Esophagus squamous epithelium (tissue), 5 donors: ENCODE results near the gene BIRC7. TPM values are rescaled to one million over a fixed set of nuclear protein-coding genes. Genes with fewer than 3 reads are reported as not detected.

Source experiments
- DNase-seq: peaks from one replicate; lab custom pipeline; 2025; lab: John Stamatoyannopoulos, UW
- H3K27ac ChIP-seq, 4 donors: fragments of 200-600 bp; sonication (generic); one replicate each; pipeline ENCODE4 v1.5.1; 2016 to 2019; ENCODE audit warnings: mild to moderate bottlenecking in 1 of 4
- H3K27me3 ChIP-seq, 4 donors: fragments of 200-600 bp; sonication (generic); 1 replicate in 3 of 4; 2 replicates in 1 of 4; pipeline versions ENCODE4 v1.5.1 to v1.6.0; 2017 to 2021; ENCODE audit warnings: antibody characterized with exemption in 1 of 4
- H3K36me3 ChIP-seq, 3 donors: fragments of 200-600 bp; sonication (generic); one replicate each; pipeline ENCODE4 v1.5.1; 2016 to 2019
- H3K4me1 ChIP-seq, 3 donors: fragments of 200-600 bp; sonication (generic); one replicate each; pipeline ENCODE4 v1.5.1; 2017 to 2019
- H3K4me3 ChIP-seq, 4 donors: fragments of 200-600 bp; sonication (generic); 1 replicate in 3 of 4; 2 replicates in 1 of 4; pipeline ENCODE4 v1.5.1; 2016 to 2019; ENCODE audit warnings: mild to moderate bottlenecking in 2 of 4, moderate library complexity in 1 of 4
- H3K9me3 ChIP-seq, 3 donors: fragments of 200-600 bp; sonication (generic); one replicate each; pipeline ENCODE4 v1.5.1; 2016 to 2019
- POLR2A ChIP-seq, 4 donors: fragments of 450-650 bp; IDR thresholded peaks; one replicate each; pipeline ENCODE4 v1.6.1; 2017; ENCODE audit warnings: antibody characterized with exemption in 4 of 4, mild to moderate bottlenecking in 4 of 4, moderate library complexity in 3 of 4
- whole genome bisulfite sequencing, 2 donors: methylation state at CpG; one replicate each; pipeline ENCODE4 v1.1.5; 2018; 5-methylcytosine and 5-hydroxymethylcytosine counted together
- intact Hi-C: fragments of 100-400 bp; cut with DNase I; formaldehyde crosslinking; loops from one replicate; pipeline ENCODE4 v1.15.0; 2022
- total RNA-seq, 4 donors: library from RNA; depleted of rRNA; stranded (reverse); fragments of >200 nt; gene quantifications; one replicate each; pipeline ENCODE4 v1.1.0, GENCODE V29; 2016
- TF ChIP-seq, protein P1 (sequence below), 6 experiments: fragments of 450-650 bp in 4 of 6; fragments of 200-600 bp in 2 of 6; sonication (generic) in 2 of 6; IDR thresholded peaks; one replicate each; pipeline ENCODE4 v1.5.1; 2016 to 2019; ENCODE audit warnings: antibody characterized with exemption in 6 of 6, mild to moderate bottlenecking in 4 of 6, moderate library complexity in 4 of 6
- donor health status: DM: yes; HTN: yes; CAD: no.

The BIRC7 gene
- total RNA-seq, 4 donors from 2014 or later = 0.57 TPM; not detected in 3

DNA sequence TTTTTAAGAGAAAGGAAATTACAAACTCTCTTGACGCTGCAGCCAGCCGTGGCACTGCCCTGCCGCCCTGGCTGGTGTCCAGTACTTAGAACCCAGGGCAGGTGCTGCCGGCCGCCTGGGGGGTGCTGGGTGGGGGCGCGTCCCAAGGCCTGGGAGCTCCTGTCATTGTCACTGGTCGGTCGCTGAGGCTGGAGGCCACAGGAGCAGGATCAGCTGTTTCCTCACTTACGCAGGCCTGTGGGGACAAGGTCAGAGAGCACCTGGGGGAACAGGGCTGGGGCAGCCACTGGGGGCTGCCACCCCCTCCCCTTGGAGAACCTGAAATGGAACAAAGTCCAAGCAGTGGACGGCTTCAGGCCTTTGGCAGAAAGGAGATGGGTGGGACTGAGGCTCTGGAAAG is 5.6 kb downstream of the BIRC7 start:
- no peak overlapping the region for H3K4me3 ChIP-seq
- no peaks in the 10 kb centered on the region for H3K4me1 ChIP-seq
- intact Hi-C loops = no loop called here
- peaks cover 0 to 63% (median 0%) of the 10 kb centered on the region in 4 donors for H3K27me3 ChIP-seq
- no peak for TF ChIP-seq POLR2A (IDR thresholded peaks at IDR 0.05)
- TF ChIP-seq, protein P1, sequence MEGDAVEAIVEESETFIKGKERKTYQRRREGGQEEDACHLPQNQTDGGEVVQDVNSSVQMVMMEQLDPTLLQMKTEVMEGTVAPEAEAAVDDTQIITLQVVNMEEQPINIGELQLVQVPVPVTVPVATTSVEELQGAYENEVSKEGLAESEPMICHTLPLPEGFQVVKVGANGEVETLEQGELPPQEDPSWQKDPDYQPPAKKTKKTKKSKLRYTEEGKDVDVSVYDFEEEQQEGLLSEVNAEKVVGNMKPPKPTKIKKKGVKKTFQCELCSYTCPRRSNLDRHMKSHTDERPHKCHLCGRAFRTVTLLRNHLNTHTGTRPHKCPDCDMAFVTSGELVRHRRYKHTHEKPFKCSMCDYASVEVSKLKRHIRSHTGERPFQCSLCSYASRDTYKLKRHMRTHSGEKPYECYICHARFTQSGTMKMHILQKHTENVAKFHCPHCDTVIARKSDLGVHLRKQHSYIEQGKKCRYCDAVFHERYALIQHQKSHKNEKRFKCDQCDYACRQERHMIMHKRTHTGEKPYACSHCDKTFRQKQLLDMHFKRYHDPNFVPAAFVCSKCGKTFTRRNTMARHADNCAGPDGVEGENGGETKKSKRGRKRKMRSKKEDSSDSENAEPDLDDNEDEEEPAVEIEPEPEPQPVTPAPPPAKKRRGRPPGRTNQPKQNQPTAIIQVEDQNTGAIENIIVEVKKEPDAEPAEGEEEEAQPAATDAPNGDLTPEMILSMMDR (IDR thresholded peaks at IDR 0.05) = no peak
- H3K36me3 ChIP-seq = no peaks in the 10 kb centered on the region
- no peak overlapping the region for H3K27ac ChIP-seq
- WGBS, 2 donors = 13% methylated on average over 9 of the region's 11 CpGs; no CpG with 5 or more reads in 1 of the 2 donors
- H3K9me3 ChIP-seq = no peaks in the 10 kb centered on the region
- no peak for DNase-seq

DNA sequence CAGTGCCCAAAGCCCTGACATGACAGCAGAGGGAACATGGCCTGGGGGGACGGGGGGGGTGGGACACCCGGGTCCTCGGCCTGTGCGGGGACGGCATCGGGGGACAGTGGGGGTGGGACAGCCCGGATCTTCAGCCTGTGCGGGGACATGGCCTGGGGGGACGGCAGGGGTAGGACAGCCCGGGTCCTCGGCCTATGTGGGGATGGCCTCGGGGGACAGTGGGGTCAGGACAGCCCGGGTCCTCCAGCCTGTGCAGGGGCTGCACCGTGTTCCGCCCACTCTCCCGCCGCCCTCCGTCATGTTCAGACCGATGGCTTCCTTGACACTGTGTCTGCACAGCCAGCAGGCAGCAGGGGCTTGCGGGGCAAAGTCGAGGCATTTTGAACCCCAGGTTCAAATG is 7.0 kb downstream of the BIRC7 start:
- Histone ChIP-seq H3K9me3 (no peaks in the 10 kb centered on the region), H3K27me3 (peaks cover 0 to 63% (median 0%) of the 10 kb centered on the region in 4 donors), H3K36me3 (no peaks in the 10 kb centered on the region), H3K4me1 (peaks cover 0 to 6% (median 0%) of the 10 kb centered on the region in 3 donors), H3K4me3 (no peak overlapping the region), H3K27ac (no peak overlapping the region)
- WGBS, 2 donors = 83 to 86% methylated on average over 9 to 17 of the region's 21 CpGs
- intact Hi-C loops = no loop called here
- DNase-seq = no peak
- TF ChIP-seq, protein P1 (IDR thresholded peaks at IDR 0.05) = no peak
- TF ChIP-seq POLR2A (IDR thresholded peaks at IDR 0.05) = no peak

DNA sequence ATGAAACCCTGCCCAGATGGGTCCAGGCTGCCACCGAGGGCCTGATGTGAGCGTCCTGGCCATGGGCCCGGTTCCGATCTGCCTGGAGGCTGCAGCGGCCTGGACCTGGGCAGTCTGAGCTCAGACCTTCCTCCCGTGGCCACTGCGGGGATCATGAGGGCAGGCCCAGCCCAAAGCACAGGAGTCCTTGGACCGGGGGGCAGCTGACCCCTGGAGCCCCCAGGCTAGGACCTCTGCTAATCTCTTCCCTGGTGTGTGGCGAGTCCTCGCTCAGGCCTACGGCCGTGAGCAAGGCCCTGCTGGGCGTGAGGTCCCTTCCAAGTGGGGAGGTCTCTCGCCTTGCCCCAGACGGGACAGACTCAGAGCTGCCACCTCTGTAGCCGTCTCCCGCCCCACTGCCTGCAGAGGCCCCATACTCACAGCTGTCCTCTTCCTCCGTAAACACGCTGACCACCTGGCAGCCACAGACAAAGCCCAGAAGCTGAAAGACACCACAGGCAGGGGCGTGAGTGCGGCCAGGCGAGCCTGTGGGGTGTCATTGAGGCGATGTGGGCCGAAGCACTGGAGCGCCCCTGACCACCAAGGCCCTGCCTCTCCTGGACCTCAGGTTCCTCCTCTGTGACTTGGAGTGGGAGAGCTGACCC is 8.0 kb downstream of the BIRC7 start:
- peaks cover 0 to 63% (median 0%) of the 10 kb centered on the region in 4 donors for H3K27me3 ChIP-seq
- 80% methylated on average over 1 of the region's 25 CpGs; no CpG with 5 or more reads in 1 of the 2 donors for WGBS, 2 donors
- no peaks in the 10 kb centered on the region for H3K9me3 ChIP-seq

DNA sequence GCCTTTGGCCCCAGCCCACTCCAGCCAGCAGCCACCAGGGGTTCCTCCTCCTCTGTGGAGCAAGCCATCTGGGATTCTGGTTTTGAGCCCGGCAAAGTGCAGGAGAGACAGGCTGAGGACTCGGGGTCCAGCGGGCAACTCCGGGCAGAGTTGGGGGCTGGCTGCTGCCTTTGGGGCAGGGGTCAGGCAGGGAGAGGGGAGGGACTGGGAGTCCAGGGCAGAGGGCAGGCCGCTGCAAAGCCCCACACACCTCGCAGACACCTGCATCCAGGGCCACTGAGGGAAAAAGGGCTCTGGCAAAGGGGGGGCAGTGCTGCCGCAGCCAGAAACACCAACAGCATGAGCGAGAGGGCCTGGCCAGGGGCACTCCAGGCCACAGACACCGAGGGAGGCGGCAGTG is 8.8 kb downstream of the BIRC7 start:
- Histone ChIP-seq H3K4me1 (peaks cover 0 to 6% (median 0%) of the 10 kb centered on the region in 3 donors), H3K36me3 (no peaks in the 10 kb centered on the region), H3K27ac (no peak overlapping the region), H3K27me3 (peaks cover 0 to 63% (median 0%) of the 10 kb centered on the region in 4 donors), H3K4me3 (no peak overlapping the region), H3K9me3 (no peaks in the 10 kb centered on the region)
- DNase-seq = no peak
- intact Hi-C loops = no loop called here
- WGBS, 2 donors = 75 to 84% methylated on average over 4 to 8 of the region's 10 CpGs
- TF ChIP-seq, protein P1 (IDR thresholded peaks at IDR 0.05) = no peak
- TF ChIP-seq POLR2A (IDR thresholded peaks at IDR 0.05) = no peak

More for the DNA sequence above, 8.0 kb downstream of the BIRC7 start:
- peaks cover 0 to 6% (median 0%) of the 10 kb centered on the region in 3 donors for H3K4me1 ChIP-seq
- H3K4me3 ChIP-seq = no peak overlapping the region
- intact Hi-C loops = no loop called here
- no peak for DNase-seq
- no peak overlapping the region for H3K27ac ChIP-seq
- H3K36me3 ChIP-seq = no peaks in the 10 kb centered on the region
- TF ChIP-seq, protein P1 (IDR thresholded peaks at IDR 0.05) = no peak
- TF ChIP-seq POLR2A (IDR thresholded peaks at IDR 0.05) = no peak

DNA sequence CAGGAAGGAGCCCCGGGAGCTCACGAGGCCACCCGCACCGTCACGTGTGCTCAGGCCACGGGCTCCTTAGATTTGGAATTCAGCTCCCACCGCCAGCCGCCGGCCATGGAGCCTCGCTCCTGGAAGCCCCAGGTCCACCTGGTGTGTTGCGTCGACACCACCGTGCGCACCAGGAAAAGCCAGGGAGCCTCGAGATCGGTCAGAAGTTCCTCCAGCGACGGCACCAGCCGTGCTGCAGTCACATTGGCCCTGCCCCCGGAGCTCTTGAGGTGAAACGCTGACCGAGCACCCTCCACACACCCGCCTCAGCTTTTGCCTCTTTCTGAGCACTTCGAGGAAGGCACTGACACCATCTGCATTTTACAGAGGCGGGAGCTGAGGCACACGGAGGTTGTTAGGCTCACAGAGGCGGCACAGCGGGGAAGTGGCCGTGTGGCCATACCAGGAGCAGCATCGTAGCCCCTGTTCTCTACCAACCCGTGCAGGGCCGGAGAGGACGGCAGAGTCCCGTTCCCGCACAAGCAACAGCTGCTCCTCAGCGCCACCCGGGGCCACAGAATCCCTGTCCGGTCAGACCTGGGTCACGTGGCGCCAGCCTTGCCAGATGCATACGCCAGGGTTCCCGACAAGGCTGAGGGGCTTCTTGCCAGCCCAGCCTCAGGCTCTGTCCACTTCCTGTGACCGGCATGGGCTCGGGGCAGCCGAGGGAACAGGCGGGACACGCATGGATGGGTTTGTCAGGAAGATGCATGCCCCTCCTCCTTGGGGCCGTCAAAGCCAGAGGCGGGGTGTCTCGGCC is 11.0 kb downstream of the BIRC7 start:
- intact Hi-C loops = no loop called here
- peaks cover 0 to 85% (median 0%) of the 10 kb centered on the region in 4 donors for H3K27me3 ChIP-seq
- peaks cover 0 to 6% (median 0%) of the 10 kb centered on the region in 3 donors for H3K4me1 ChIP-seq
- H3K9me3 ChIP-seq = no peaks in the 10 kb centered on the region
- H3K4me3 ChIP-seq = no peak overlapping the region
- 37 to 65% methylated on average over 13 to 20 of the region's 50 CpGs for WGBS, 2 donors
- no peaks in the 10 kb centered on the region for H3K36me3 ChIP-seq
- DNase-seq = no peak
- H3K27ac ChIP-seq = no peak overlapping the region
- TF ChIP-seq, protein P1 (IDR thresholded peaks at IDR 0.05) = no peak
- no peak for TF ChIP-seq POLR2A (IDR thresholded peaks at IDR 0.05)
